ENCODE measurements around the gene PHLDB3. TPM values are rescaled to one million over a fixed set of nuclear protein-coding genes. Genes with fewer than 3 reads are reported as not detected.
"Not testable (repeated sequence)": the region's sequence is repeated elsewhere in the genome, so short reads cannot be mapped to it uniquely, and the experiment has no call there.

PHLDB3 gene
- polyA plus RNA-seq, 1 experiment: 5.3 TPM

DNA sequence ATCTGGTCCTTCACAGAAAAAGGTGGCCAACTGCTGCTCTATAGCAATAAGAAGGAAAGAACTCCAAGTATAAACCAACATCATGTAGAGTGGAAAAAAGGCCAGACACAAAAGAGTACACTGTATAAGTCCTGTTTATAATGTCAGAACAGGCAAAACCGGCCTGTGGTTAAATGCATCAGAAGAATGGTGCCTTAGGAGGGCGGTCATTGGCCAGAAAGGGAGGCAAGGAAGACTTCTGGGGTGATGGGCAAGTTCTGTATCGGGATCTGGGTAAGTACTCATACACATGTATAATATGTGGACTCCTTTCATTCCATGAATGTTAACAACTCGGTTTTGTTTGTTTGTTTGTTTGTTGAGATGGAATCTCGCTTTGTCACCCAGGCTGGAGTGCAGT is 18.4 kb upstream of the PHLDB3 start:
- peaks cover 5% of the 10 kb centered on the region for H3K36me3 ChIP-seq (ENCODE audit: control insufficient read depth, insufficient read depth, low read length)
- TF ChIP-seq, protein P1, sequence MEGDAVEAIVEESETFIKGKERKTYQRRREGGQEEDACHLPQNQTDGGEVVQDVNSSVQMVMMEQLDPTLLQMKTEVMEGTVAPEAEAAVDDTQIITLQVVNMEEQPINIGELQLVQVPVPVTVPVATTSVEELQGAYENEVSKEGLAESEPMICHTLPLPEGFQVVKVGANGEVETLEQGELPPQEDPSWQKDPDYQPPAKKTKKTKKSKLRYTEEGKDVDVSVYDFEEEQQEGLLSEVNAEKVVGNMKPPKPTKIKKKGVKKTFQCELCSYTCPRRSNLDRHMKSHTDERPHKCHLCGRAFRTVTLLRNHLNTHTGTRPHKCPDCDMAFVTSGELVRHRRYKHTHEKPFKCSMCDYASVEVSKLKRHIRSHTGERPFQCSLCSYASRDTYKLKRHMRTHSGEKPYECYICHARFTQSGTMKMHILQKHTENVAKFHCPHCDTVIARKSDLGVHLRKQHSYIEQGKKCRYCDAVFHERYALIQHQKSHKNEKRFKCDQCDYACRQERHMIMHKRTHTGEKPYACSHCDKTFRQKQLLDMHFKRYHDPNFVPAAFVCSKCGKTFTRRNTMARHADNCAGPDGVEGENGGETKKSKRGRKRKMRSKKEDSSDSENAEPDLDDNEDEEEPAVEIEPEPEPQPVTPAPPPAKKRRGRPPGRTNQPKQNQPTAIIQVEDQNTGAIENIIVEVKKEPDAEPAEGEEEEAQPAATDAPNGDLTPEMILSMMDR (IDR thresholded peaks at IDR 0.05; ENCODE audit: insufficient read depth, low read depth, low read length): no peak
- no peak for DNase-seq (ENCODE audit: low read depth)
- POLR2A ChIA-PET: no interaction called here
- CTCF ChIA-PET: interaction anchor here (1.5 to 7.8 kb wide), 3 partner anchors 75 to 84 kb away, joined by 3 to 214 read pairs (median 41); no protein-coding TSS in a partner anchor
- H3K4me3 ChIP-seq (ENCODE audit: low read depth, low read length): no peak overlapping the region
- no peaks in the 10 kb centered on the region for H3K27me3 ChIP-seq (ENCODE audit: control insufficient read depth, insufficient read depth, low read length)

DNA sequence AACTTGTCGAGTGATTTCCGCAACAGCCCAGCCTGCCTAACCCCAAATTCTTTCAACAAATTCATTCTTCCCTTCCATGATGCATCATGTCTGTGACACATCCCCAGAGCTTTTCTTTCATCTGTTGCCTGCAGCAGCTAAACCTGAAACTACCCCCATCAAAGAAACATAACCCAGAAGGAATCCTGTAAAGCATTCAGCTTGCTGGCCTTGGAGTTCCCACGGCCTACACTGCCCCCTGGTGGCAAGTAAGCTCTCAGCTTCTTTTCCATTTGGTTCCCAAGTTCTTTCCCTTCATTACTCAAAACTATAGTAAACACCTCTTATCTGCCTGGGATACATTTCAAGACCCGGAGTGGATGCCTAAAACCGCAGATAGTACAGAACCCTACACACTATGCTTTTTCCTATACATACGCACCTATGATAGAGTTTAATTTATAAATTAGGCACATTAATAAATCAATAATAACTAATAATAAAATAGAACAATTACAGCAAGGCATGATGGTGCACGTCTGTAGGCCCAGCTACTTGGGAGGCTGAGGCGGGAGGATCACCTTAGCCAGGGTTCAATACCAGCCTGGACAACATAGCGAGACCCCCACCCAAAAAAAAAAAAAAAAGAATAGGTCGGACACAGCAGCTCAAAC is 15.0 kb upstream of the PHLDB3 start:
- Histone ChIP-seq H3K36me3 (ENCODE audit: control insufficient read depth, insufficient read depth, low read length) (peaks cover 3% of the 10 kb centered on the region; the same call in 1 of the 2 replicates), H3K27me3 (ENCODE audit: control insufficient read depth, insufficient read depth, low read length) (no peaks in the 10 kb centered on the region), H3K4me3 (ENCODE audit: low read depth, low read length) (no peak overlapping the region)
- ChIA-PET POLR2A (interaction anchor here (0.7 to 1.1 kb wide), 2 partner anchors 71 to 73 kb away, joined by 3 to 6 read pairs; no protein-coding TSS in a partner anchor), CTCF (interaction anchor here (0.6 to 7.8 kb wide), 27 partner anchors 9 to 725 kb away, joined by 3 to 214 read pairs (median 5); partner anchors contain the start of genes IRGQ, LYPD3, PHLDB3 and ZNF575)
- TF ChIP-seq, protein P1 (IDR thresholded peaks at IDR 0.05; ENCODE audit: insufficient read depth, low read depth, low read length): peak; percentile 89
- DNase-seq (ENCODE audit: low read depth): no peak

DNA sequence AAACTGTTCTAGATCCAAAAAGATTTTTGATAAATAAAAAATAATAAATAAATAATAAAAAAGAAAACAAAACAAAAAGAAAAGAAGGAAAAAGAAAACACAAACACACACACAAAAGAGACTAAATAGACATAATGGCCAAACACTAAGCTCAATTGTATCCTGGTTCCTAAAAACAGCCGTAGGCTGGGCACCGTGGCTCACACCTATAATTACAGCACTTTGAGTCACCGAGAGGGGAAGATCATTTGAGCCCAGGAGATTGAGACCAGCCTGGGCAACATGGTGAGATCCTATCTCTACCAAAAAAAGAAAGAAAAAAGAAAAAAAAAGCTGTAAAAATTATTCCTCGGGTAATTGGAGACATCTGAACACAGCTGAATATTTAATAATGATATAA is 13.5 kb upstream of the PHLDB3 start:
- Histone ChIP-seq H3K4me3 (ENCODE audit: low read depth, low read length) (no peak overlapping the region), H3K36me3 (ENCODE audit: control insufficient read depth, insufficient read depth, low read length) (peaks cover 3% of the 10 kb centered on the region; the same call in 1 of the 2 replicates), H3K27me3 (ENCODE audit: control insufficient read depth, insufficient read depth, low read length) (no peaks in the 10 kb centered on the region)
- TF ChIP-seq, protein P1 (IDR thresholded peaks at IDR 0.05; ENCODE audit: insufficient read depth, low read depth, low read length): no peak
- ChIA-PET POLR2A (no interaction called here), CTCF (interaction anchor here (0.6 to 7.8 kb wide), 4 partner anchors 71 to 107 kb away, joined by 3 to 214 read pairs (median 22); no protein-coding TSS in a partner anchor)
- DNase-seq (ENCODE audit: low read depth): no peak

DNA sequence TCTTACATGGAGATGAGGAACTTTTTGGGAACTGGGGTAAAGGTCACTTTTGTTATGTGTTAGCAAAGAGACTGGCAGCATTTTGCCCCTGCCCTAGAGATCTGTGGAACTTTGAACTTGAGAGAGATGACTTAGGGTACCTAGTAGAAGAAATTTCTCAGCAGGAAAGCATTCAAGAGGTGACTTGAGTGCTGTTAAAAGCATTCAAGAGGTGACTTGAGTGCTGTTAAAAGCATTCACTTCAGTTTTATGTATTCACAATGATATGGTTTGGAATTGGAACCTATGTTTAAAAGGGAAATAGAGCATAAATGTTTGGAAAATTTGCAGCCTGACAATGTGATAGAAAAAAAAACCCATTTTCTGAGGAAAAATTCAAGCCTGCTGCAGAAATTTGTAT is 7.9 kb upstream of the PHLDB3 start:
- DNase-seq (ENCODE audit: low read depth); H3K27me3 ChIP-seq (ENCODE audit: control insufficient read depth, insufficient read depth, low read length); H3K4me3 ChIP-seq (ENCODE audit: low read depth, low read length); POLR2A ChIA-PET: not testable (repeated sequence)
- CTCF ChIA-PET: interaction anchor here (1.4 kb wide), 1 partner anchor 64 kb away, joined by 5 read pairs; no protein-coding TSS in a partner anchor
- peaks cover 12% of the 10 kb centered on the region for H3K36me3 ChIP-seq (ENCODE audit: control insufficient read depth, insufficient read depth, low read length)

DNA sequence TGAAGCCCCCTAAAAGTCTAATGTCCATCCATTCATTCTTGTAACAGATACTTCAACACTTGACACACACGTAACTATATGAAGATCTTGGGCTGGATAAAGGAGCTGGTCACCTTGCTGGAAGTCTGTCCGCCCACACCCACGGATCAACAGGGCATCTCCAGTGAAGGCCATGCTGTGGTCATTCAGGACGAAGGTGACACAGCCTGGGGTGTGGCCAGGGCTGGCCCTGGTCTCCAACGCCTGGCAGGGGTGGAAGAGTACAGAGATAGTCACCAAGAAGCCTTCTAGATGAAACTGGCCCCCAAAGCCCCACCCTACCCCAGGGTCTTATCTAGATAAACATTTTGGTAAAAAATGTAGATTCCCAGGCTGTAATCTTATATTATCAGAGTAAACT is 6.8 kb upstream of the PHLDB3 start:
- Histone ChIP-seq H3K4me3 (ENCODE audit: low read depth, low read length) (no peak overlapping the region), H3K36me3 (ENCODE audit: control insufficient read depth, insufficient read depth, low read length) (peaks cover 15% of the 10 kb centered on the region), H3K27me3 (ENCODE audit: control insufficient read depth, insufficient read depth, low read length) (no peaks in the 10 kb centered on the region)
- ChIA-PET CTCF (no interaction called here), POLR2A (no interaction called here)
- DNase-seq (ENCODE audit: low read depth): no peak
- TF ChIP-seq, protein P1 (IDR thresholded peaks at IDR 0.05; ENCODE audit: insufficient read depth, low read depth, low read length): no peak
